Cardiac fibroblast (primary cell): ENCODE results near the gene SLC35F6.
A peak's percentile ranks its signal among the peaks of the same experiment; 100 is the strongest.

ENCODE experiments used
- DNase-seq, 2 donors: peaks; one replicate each; pipeline versions ENCODE4 v3.0.0 to v3.0.0-alpha.2; 2010; ENCODE audit warnings: low read depth in 2 of 2
- H3K4me3 ChIP-seq, 2 donors: replicated peaks in 1 of 2; 1 replicate in 1 of 2; 2 replicates in 1 of 2; pipeline ENCODE4 v1.5.1; 2011; ENCODE audit warnings: low read depth in 2 of 2, low read length in 2 of 2, mild to moderate bottlenecking in 2 of 2, moderate library complexity in 1 of 2
- CTCF ChIP-seq: IDR thresholded peaks from one replicate; pipeline ENCODE4 v1.5.1; 2011; ENCODE audit warnings: low read depth, mild to moderate bottlenecking, low read length, inconsistent platforms

Gene SLC35F6

GRCh38 chr2:26739514-26739913, 24.6 kb upstream of the SLC35F6 start:
- no peak for DNase-seq
- H3K4me3 ChIP-seq: no peak overlapping the region
- no peak for TF ChIP-seq CTCF

DNA sequence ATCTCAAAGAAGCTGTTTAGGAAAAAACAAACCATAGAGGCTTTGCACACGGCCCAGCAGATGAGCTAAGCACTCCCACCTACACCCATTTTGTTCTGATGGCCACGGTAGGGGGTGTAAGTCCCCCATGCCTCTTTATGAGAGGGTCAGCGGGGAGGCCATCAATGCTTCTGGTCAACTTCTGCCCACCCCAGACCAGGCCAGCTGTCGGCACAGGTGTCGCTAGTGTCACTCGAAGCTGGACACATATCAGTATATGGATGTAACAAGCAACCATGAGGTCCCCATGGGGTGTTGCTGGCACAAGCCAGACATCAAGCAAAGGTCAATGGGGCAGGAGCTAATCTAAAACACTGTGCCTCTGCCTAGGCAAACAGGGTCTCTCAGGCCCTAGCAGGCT, 23.7 kb upstream of the SLC35F6 start:
- TF ChIP-seq CTCF: no peak
- no peak for DNase-seq
- H3K4me3 ChIP-seq: no peak overlapping the region

DNA sequence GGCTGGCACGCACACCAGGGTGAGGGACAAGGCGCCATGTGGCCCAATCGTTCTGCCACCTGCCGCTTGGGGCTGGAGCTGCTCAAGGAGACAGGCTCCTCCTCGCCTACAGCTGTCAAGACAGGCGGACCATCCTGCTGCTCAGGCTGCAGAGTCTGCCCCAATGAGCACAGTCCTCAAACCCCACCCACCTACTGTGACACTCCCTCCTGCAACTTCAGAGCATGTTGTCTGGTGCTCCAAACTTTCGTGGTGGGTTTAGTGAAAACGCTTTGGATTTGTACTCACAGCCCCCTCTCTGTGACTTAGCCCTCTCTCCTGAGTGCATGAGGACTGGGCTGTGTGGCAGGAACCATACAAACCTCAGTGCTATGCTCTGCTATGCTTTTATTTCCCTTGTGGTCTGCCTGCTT, 23.2 kb upstream of the SLC35F6 start:
- DNase-seq: peak in 1 of 2 donors; percentile 53
- H3K4me3 ChIP-seq: no peak overlapping the region

GRCh38 chr2:26742048-26742770, 21.9 kb upstream of the SLC35F6 start:
- no peak overlapping the region for H3K4me3 ChIP-seq
- no peak for TF ChIP-seq CTCF
- DNase-seq: no peak

More for the DNA sequence above, 23.2 kb upstream of the SLC35F6 start:
- no peak for TF ChIP-seq CTCF

DNA sequence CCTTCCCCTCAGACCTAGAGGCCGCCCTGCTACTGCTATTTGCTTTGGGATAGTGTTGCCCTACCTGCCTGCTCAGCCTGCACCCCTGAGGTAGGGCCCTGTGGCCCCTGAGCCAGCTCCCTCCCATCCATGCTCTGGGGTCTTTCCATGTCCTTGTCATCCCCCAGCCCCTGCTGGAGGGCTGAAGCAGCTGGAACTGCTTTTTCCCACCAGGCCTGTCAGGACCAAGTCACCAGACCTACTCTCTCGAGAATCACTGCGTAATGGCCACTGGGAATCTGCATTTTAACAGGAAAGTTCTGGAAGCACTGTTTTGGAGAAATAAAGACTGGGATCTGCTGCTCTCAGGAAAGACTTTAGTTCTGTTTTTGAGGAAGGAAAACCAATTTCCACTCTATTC, 20.2 kb upstream of the SLC35F6 start:
- TF ChIP-seq CTCF: no peak
- DNase-seq: no peak
- no peak overlapping the region for H3K4me3 ChIP-seq

DNA sequence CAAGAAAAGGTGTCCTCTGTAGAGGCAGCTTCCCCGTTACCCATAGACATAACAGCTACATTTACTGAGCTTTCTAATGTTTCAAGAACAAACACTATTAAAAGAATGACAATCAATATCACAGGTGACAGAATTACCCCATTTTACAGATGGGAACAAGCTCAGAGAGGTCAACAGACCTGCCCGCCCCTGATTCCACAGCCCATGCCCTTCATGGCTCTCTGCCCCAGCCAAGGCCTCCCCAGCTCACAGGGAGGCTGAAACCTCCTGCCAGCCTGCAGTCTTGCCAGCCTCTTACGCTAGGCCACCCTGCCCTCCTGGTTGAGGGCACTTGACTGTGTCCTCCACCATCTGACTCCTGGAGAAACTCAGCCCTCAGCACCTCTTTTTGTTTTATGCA, 19.1 kb upstream of the SLC35F6 start:
- DNase-seq: no peak
- no peak overlapping the region for H3K4me3 ChIP-seq
- no peak for TF ChIP-seq CTCF

DNA sequence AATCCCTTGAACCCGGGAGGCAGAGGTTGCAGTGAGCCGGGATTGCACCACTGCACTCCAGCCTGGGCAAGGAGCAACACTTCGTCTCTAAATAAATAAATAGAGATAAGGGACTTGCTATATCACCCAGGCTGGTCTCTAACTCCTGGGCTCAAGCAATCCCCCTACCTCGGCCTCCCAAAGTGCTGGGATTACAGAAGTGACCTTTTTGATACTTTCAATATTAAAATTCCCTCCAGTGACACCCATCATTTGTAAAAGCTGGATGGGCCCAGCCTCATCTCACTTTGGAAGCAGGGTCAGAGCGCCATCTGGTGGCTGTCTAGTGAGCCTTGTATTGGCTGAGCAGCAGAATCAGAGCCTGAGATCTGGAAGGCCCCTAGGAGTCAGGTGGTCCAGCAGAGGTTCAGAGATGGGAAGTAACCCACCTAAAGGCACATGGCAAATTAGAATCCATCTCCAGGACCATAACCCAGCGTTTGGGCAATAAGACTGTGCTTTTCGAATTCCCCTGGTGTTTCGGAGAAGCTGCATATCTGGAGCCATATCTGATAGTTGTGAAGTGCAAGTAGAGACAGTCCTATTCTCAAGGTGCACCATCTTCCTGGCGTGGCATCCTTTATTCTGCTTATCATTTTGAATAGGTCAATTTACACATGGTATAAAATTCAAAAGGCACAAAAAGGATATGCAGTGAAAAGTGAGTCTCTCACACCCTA, 18.3 kb upstream of the SLC35F6 start:
- DNase-seq: peak; percentile 85 to 86
- H3K4me3 ChIP-seq: no peak overlapping the region
- peak; percentile 95 for TF ChIP-seq CTCF
